Measurements from ENCODE around the gene TGFBR3L.

TGFBR3L gene

DNA sequence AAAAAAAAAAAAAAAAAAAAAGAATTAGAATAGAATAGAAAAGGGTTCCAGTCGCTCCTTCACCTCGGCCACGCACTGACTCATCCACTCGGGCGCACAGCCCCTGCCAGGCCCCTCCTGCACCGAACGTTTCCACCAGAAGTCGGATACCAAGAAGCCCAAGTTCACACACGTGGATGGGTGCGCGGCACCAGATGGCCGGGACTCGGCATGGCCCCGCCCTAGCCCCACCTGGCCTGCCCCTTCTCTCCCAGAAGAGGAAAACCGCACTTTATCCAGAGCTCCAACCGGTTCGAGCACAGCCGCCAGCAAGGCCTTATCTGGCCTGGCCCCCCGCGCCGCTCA is 46.3 kb upstream of the TGFBR3L start:
- H3K4me2 ChIP-seq = peak overlapping the region; percentile 90
- no peaks in the 10 kb centered on the region; the same call in 1 of the 2 replicates for H3K27me3 ChIP-seq (ENCODE audit: insufficient read depth, low read depth)
- H3K27ac ChIP-seq = peak overlapping the region; percentile 69; the same call in 1 of the 2 replicates
- no peaks in the 10 kb centered on the region for H3K79me2 ChIP-seq (ENCODE audit: insufficient read depth, low read depth)
- peak overlapping the region; percentile 85 for H2AFZ ChIP-seq (ENCODE audit: low read depth)
- peaks cover 36% of the 10 kb centered on the region for H3K4me1 ChIP-seq (ENCODE audit: low read depth, poor library complexity, severe bottlenecking)
- H3K4me3 ChIP-seq (IDR thresholded peaks at IDR 0.05; ENCODE audit: insufficient read depth, low read depth, low read length) = no peak overlapping the region
- no peaks in the 10 kb centered on the region for H3K36me3 ChIP-seq (ENCODE audit: insufficient read depth)
- H3K9ac ChIP-seq = peak overlapping the region; percentile 56; the same call in 1 of the 2 replicates
- no peaks in the 10 kb centered on the region for H4K20me1 ChIP-seq (ENCODE audit: insufficient read depth)
- TF ChIP-seq, protein P1, sequence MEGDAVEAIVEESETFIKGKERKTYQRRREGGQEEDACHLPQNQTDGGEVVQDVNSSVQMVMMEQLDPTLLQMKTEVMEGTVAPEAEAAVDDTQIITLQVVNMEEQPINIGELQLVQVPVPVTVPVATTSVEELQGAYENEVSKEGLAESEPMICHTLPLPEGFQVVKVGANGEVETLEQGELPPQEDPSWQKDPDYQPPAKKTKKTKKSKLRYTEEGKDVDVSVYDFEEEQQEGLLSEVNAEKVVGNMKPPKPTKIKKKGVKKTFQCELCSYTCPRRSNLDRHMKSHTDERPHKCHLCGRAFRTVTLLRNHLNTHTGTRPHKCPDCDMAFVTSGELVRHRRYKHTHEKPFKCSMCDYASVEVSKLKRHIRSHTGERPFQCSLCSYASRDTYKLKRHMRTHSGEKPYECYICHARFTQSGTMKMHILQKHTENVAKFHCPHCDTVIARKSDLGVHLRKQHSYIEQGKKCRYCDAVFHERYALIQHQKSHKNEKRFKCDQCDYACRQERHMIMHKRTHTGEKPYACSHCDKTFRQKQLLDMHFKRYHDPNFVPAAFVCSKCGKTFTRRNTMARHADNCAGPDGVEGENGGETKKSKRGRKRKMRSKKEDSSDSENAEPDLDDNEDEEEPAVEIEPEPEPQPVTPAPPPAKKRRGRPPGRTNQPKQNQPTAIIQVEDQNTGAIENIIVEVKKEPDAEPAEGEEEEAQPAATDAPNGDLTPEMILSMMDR (conservative IDR thresholded peaks at IDR 0.05; ENCODE audit: low read depth, low read length) = no peak

- H3K79me2 ChIP-seq (ENCODE audit: insufficient read depth, low read depth) = no peaks in the 10 kb centered on the region
- peak overlapping the region; percentile 69 for H3K27ac ChIP-seq
- H3K4me1 ChIP-seq (ENCODE audit: low read depth, poor library complexity, severe bottlenecking) = peaks cover 36% of the 10 kb centered on the region
- H3K4me2 ChIP-seq = peak overlapping the region; percentile 90
- H3K36me3 ChIP-seq (ENCODE audit: insufficient read depth) = no peaks in the 10 kb centered on the region
- H2AFZ ChIP-seq (ENCODE audit: low read depth) = peak overlapping the region; percentile 85
- H3K27me3 ChIP-seq (ENCODE audit: insufficient read depth, low read depth) = no peaks in the 10 kb centered on the region; the same call in 1 of the 2 replicates
- peak overlapping the region; percentile 56; the same call in 1 of the 2 replicates for H3K9ac ChIP-seq
- TF ChIP-seq, protein P1 (conservative IDR thresholded peaks at IDR 0.05; ENCODE audit: low read depth, low read length) = peak; percentile 61
- H3K4me3 ChIP-seq (IDR thresholded peaks at IDR 0.05; ENCODE audit: insufficient read depth, low read depth, low read length) = no peak overlapping the region
- no peaks in the 10 kb centered on the region for H4K20me1 ChIP-seq (ENCODE audit: insufficient read depth)
Observed at GRCh38 chr19:7868671-7869452, 45.8 kb upstream of the TGFBR3L start.

GRCh38 chr19:7869453-7869909 is 45.1 kb upstream of the TGFBR3L start:
- Histone ChIP-seq H3K79me2 (ENCODE audit: insufficient read depth, low read depth) (no peaks in the 10 kb centered on the region), H2AFZ (ENCODE audit: low read depth) (peak overlapping the region; percentile 85), H3K4me1 (ENCODE audit: low read depth, poor library complexity, severe bottlenecking) (peaks cover 36% of the 10 kb centered on the region), H3K36me3 (ENCODE audit: insufficient read depth) (no peaks in the 10 kb centered on the region), H3K27ac (peak overlapping the region; percentile 69; the same call in 1 of the 2 replicates), H3K9ac (peak overlapping the region; percentile 56; the same call in 1 of the 2 replicates), H3K4me3 (IDR thresholded peaks at IDR 0.05; ENCODE audit: insufficient read depth, low read depth, low read length) (no peak overlapping the region), H3K4me2 (peak overlapping the region; percentile 90), H4K20me1 (ENCODE audit: insufficient read depth) (no peaks in the 10 kb centered on the region), H3K27me3 (ENCODE audit: insufficient read depth, low read depth) (no peaks in the 10 kb centered on the region; the same call in 1 of the 2 replicates)
- TF ChIP-seq, protein P1 (conservative IDR thresholded peaks at IDR 0.05; ENCODE audit: low read depth, low read length) = peak; percentile 26; the same call in 1 of the 2 replicates

DNA sequence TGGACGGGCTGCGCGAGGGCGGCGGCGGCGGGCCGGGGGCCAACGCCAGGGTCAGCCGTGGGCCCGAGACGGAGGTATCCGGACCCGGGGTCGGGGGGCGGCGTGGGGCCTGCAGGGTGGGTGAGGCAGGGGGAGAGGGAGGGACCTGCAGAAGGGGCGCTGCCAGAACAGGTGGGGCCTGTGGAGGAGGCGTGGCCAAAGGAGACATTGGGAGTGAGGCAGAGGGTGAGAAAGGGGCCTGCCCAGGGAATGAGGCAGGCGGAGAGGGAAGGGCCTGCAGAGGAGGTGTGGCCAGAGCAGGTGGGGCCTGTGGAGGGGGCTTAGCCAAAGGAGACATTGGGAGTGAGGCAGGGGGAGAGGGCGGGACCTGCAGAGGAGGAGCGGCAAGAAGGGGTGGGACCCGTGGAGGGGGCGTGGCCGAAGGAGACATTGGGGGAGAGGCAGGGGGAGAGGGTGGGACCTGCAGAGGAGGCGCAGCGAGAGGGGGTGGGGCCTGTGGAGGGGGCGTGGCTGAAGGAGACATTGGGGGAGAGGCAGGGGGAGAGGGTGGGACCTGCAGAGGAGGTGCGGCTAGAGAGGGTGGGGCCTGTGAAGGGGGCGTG is 44.6 kb upstream of the TGFBR3L start:
- H3K27me3 ChIP-seq (ENCODE audit: insufficient read depth, low read depth) = no peaks in the 10 kb centered on the region; the same call in 1 of the 2 replicates
- H4K20me1 ChIP-seq (ENCODE audit: insufficient read depth) = no peaks in the 10 kb centered on the region
- H3K4me1 ChIP-seq (ENCODE audit: low read depth, poor library complexity, severe bottlenecking) = peaks cover 32% of the 10 kb centered on the region
- H3K79me2 ChIP-seq (ENCODE audit: insufficient read depth, low read depth) = no peaks in the 10 kb centered on the region
- H3K4me3 ChIP-seq (IDR thresholded peaks at IDR 0.05; ENCODE audit: insufficient read depth, low read depth, low read length) = no peak overlapping the region
- TF ChIP-seq, protein P1 (conservative IDR thresholded peaks at IDR 0.05; ENCODE audit: low read depth, low read length) = no peak
- H2AFZ ChIP-seq (ENCODE audit: low read depth) = peak overlapping the region; percentile 85
- peak overlapping the region; percentile 69; the same call in 1 of the 2 replicates for H3K27ac ChIP-seq
- peak overlapping the region; percentile 90 for H3K4me2 ChIP-seq
- H3K36me3 ChIP-seq (ENCODE audit: insufficient read depth) = no peaks in the 10 kb centered on the region
- H3K9ac ChIP-seq = peak overlapping the region; percentile 56; the same call in 1 of the 2 replicates

Measured in KMS-11 (cell line).